HG02642 (cell line): ENCODE measurements around the gene PTP4A2.
"Not testable (repeated sequence)": the region's sequence is repeated elsewhere in the genome, so short reads cannot be mapped to it uniquely, and the experiment has no call there.

Experiments used
- ATAC-seq: cut with Tn5 transposase; IDR thresholded peaks from one replicate; pipeline ENCODE4 v1.9.1; 2021; ENCODE audit warnings: mild to moderate bottlenecking; ENCODE audit not compliant: unreplicated experiment, poor library complexity

The PTP4A2 gene

GRCh38 chr1:31897526-31898100 lies 40.6 kb downstream of the PTP4A2 start:
- no peak for ATAC-seq

GRCh38 chr1:31895474-31896198 lies 42.5 kb downstream of the PTP4A2 start:
- ATAC-seq: not testable (repeated sequence)

GRCh38 chr1:31891280-31891679 lies 46.9 kb downstream of the PTP4A2 start:
- peak; percentile 48 for ATAC-seq

- ATAC-seq: no peak
Measured at GRCh38 chr1:31888291-31888690, 49.9 kb downstream of the PTP4A2 start.

GRCh38 chr1:31886866-31887265 lies 51.3 kb downstream of the PTP4A2 start:
- ATAC-seq: no peak

GRCh38 chr1:31885851-31886250 lies 52.3 kb downstream of the PTP4A2 start:
- ATAC-seq: no peak

GRCh38 chr1:31883357-31883942 lies 54.7 kb downstream of the PTP4A2 start:
- ATAC-seq: no peak

GRCh38 chr1:31881688-31882000 lies 56.5 kb downstream of the PTP4A2 start:
- no peak for ATAC-seq

GRCh38 chr1:31880957-31881687 lies 57.0 kb downstream of the PTP4A2 start:
- ATAC-seq: no peak

- ATAC-seq: no peak
Measured at GRCh38 chr1:31879981-31880608, 58.1 kb downstream of the PTP4A2 start.

GRCh38 chr1:31878058-31878457 lies 60.1 kb downstream of the PTP4A2 start:
- ATAC-seq: no peak

GRCh38 chr1:31877544-31877943 lies 60.6 kb downstream of the PTP4A2 start:
- ATAC-seq: no peak

GRCh38 chr1:31875636-31876236 lies 62.4 kb downstream of the PTP4A2 start:
- ATAC-seq: no peak

- no peak for ATAC-seq
Measured at GRCh38 chr1:31874942-31875341, 63.2 kb downstream of the PTP4A2 start.

GRCh38 chr1:31872658-31873636 lies 65.2 kb downstream of the PTP4A2 start:
- ATAC-seq: no peak

- ATAC-seq: no peak
Measured at GRCh38 chr1:31871703-31872102, 66.5 kb downstream of the PTP4A2 start.

- ATAC-seq: no peak
Measured at GRCh38 chr1:31870086-31870736, 68.0 kb downstream of the PTP4A2 start.

- no peak for ATAC-seq
Measured at GRCh38 chr1:31869449-31869848, 68.7 kb downstream of the PTP4A2 start.

GRCh38 chr1:31868862-31869261 lies 69.3 kb downstream of the PTP4A2 start:
- ATAC-seq: no peak
